Activated CD4-positive, alpha-beta T cell treated with anti-CD3 and anti-CD28 coated beads, Interleukin-10, Interleukin-2, amounts not matched to agents 100 ng/mL and 50 ng/mL, durations not matched to agents 16 hours and 8 hours (primary cell): ENCODE results near the gene MNAT1.

ENCODE experiments used
- DNase-seq: peaks from one replicate; pipeline ENCODE4 v3.0.0-alpha.2; 2020

Gene MNAT1

DNA sequence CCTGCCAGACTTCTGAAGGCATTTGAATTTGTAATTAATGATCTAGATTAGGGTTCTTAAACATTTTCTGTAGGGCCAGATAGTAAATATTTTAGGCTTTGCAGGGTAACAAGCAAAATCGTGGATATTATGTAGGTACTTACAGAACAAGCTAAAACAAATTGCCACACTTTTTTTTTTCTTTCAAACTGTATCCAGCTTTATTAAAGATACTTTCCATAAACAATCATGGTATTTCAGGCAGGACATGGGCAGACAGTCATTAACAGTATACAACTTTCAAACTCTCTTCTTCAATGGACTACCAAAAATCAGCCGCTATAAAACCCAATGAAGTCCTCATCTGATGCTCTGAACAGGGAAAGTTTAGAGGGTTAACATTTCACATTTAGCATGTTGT, 236.7 kb downstream of the MNAT1 start:
- no peak for DNase-seq

- DNase-seq, result no peak
These were observed 237.7 kb downstream of the MNAT1 start for GRCh38 chr14:60972295-60972694.

- DNase-seq, result no peak
These were observed 238.5 kb downstream of the MNAT1 start for GRCh38 chr14:60973070-60973469.

GRCh38 chr14:60974090-60974651, 239.6 kb downstream of the MNAT1 start:
- DNase-seq, result no peak

DNA sequence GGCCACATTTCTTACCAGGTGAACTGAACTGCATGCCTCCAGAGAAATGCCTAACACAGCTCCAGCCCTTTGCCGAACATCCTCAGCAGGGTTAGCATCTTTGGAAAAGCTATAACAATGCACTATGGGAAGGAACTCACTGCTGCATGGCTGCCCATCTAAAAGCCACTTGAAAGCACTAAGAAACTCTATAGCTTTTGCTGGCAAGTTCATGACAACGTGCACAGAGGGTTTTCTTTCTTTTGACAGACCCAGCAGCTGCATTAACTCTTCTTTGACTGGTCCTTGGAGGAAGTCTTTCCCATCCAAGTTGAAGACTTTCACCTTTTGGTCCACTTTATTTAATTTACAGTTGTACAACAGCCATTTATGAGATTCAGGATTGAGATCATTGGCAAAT, 241.0 kb downstream of the MNAT1 start:
- DNase-seq, result no peak

DNA sequence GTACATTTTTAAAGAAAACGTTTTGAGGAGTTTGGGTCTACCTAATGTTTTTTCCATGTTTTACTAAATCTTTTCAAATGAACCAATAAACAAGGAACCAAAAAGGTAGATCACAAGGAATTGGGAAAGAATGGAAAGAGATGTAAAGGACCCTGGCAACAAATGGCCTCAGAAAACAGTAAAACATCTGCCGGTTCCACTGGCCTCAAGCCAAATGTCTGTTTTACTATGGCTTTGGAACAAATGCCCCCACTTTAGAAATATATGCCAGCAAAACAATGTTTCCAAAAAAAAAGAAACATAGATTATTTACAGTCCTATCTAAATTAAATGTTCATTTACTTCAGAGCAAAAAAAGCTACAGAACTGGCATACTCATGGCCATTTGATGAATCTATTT, 243.3 kb downstream of the MNAT1 start:
- DNase-seq, result no peak

DNA sequence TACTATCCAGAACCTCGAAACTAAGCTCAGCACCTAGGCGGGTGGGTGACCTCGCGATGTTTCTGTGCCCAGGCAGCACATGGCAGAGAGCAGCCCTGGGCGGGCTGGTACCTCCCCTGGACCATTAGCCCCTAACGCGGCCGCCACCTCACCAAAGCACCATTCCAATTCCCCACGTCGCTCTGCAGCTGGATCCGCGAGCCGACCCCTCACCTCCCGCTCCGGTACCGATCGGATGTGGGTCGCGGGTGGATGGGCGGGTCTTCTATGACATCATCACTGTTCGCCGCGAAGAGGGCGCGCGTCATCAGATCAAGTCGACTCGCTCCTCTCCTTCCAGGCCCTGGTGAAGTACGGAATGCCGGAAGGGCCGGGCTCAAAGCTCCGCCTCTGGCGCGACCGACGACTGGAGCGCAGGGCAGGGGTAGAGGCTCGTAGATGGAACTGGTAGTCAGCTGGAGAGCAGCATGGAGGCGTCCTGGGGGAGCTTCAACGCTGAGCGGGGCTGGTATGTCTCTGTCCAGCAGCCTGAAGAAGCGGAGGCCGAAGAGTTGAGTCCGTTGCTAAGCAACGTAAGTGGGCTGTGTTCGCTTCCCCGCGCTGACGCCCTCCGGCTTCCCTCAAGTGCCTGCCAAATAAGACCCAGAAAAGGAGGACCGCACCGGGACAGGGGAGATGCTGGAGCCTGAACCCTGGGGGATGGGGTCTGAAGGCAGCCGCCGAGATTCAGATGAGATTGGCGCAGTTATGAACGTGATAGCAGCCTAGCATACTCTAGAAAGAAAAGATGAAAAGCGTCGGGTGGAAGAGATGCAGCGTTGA, 246.5 kb downstream of the MNAT1 start, which contains the start of the genes SLC38A6 and TRMT5:
Gene SLC38A6, plus strand, starts transcription at position 435 of the 822 bp plus-strand sequence. Its CDS starts 33 bp downstream, at position 468.
Gene TRMT5, minus strand, starts transcription at position 269 of the 822 bp plus-strand sequence. Its CDS starts 106 bp downstream, at position 163.
- DNase-seq, result peak; percentile 93

- peak; percentile 43 for DNase-seq
These were observed 247.3 kb downstream of the MNAT1 start for GRCh38 chr14:60981633-60982455.

DNA sequence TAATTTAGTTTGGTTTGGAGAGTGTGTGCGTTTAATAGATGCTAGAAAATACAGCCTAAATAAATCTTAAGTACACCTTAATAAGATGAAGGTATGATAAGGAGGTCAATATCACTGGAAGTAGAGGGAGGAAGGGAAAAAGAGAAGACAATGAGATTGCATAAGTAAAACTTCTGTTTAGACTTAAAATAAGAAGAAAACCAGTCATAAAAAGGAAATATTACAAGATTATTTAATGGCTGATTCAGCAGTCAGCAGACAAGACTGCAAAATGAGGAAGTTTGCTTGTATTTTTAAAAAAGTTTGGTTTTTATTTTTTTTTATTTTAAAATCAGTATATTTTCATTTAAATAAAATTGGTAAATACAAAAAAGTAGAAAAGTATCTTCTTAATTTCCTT, 249.6 kb downstream of the MNAT1 start:
- DNase-seq, result no peak

DNA sequence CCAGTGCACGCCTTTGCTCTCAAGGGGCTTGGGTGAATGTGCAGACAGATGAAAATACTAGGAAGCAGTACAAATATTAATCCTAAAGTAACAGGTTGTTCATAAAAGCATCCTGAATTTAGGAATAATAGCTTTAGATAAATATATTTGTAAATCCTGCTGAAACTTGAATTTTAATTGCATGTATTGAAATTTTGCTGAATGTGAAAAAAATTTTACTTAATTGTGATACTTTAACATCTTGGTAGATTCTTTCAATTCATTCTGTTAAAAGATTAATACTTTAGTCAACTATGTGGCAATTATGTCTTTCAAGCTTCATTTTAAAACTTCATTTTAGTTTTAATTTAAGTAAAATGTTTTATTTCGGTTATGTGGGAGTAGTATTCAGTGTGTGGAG, 251.9 kb downstream of the MNAT1 start:
- no peak for DNase-seq

DNA sequence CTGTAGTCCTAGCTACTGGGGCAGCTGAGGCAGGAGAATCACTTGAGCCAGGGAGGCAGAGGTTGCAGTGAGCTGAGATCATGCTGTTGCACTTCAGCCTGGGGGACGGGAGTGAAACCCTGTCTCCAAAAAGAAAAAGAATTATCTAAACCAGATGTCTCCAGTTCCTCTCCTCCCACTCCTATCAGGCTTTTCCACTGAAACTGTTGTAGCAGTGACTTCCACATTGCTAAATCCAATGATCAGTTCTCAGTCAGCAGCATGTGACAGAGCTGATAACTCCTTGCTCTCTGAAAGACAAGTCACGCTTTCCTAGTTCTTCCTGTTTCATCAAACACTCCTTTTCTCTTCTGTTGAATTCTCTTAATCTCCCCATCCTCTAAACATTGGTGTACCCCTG, 255.0 kb downstream of the MNAT1 start:
- no peak for DNase-seq

- no peak for DNase-seq
These were observed 264.1 kb downstream of the MNAT1 start for GRCh38 chr14:60998617-60999016.

- no peak for DNase-seq
These were observed 265.0 kb downstream of the MNAT1 start for GRCh38 chr14:60999536-60999935.

- DNase-seq, result no peak
These were observed 269.0 kb downstream of the MNAT1 start for GRCh38 chr14:61003571-61003970.

DNA sequence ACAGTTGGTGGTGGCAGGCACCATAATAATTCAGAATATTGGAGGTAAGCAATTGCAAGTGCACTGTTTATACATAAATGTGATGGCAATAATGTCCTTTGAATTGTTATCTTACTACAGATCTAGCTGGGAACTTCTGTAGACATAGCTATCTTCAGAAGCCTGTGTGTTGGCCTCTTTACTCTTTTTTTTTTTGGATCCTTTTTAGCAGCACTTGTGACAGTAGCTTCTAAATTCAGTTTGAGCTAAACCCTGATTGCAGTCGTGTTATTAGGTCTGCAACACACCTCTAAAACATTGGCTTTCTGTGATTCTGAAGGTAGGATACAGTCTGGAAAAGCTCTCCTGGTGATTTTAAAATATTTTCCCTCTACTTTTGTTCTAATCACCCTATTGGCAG, 285.0 kb downstream of the MNAT1 start:
- no peak for DNase-seq
